GM12873 (cell line): ENCODE results near the gene LTBP3.

Experiments used
- CTCF ChIP-seq: IDR thresholded peaks from 2 replicates; pipeline ENCODE4 v1.5.1; 2012; ENCODE audit warnings: low read depth, mild to moderate bottlenecking, moderate library complexity, low read length, control low read depth; ENCODE audit not compliant: insufficient read depth; ENCODE audit errors: missing control alignments

Gene LTBP3

GRCh38 chr11:65492637-65493366 lies 65.4 kb downstream of the LTBP3 start:
- TF ChIP-seq CTCF: no peak

- TF ChIP-seq CTCF: no peak
These were observed 65.8 kb downstream of the LTBP3 start for GRCh38 chr11:65492387-65492636.

- no peak for TF ChIP-seq CTCF
These were observed 66.4 kb downstream of the LTBP3 start for GRCh38 chr11:65491614-65492386.

GRCh38 chr11:65491163-65491465 lies 67.0 kb downstream of the LTBP3 start:
- TF ChIP-seq CTCF: no peak

GRCh38 chr11:65489706-65490320 lies 68.3 kb downstream of the LTBP3 start:
- TF ChIP-seq CTCF: no peak

- no peak for TF ChIP-seq CTCF
These were observed 69.0 kb downstream of the LTBP3 start for GRCh38 chr11:65489035-65489705.
